ENCODE results near the gene DOK7. TPM values are rescaled to one million over a fixed set of nuclear protein-coding genes. Genes with fewer than 3 reads are reported as not detected.

Gene DOK7
- total and polyA plus RNA-seq, 12 donors, result 30.3 to 89.7 (median 39.0) TPM

DNA sequence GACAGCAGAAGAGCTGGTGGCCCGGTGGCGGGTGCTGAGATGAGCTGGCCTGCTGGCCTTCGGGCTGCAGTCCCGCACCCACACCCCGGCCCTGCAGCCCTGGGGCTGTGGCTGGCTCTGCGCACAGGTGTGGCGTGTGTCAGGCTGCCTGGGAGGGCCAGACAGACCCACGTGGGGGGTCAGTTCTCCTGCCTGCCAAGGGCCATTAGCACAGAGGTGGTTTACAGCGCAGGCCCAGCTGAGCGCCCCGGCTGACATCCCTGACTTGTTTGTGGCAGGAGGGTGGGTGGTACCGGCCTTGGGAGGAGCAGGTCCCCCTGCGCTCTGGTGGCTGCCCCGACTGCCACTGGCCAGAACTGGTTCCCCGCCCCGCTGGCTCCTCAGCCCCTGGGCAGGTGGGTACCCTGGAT lies 30.7 kb upstream of the DOK7 start:
- DNase-seq, result peak in 1 of 2 donors; percentile 8
- no peaks in the 10 kb centered on the region for H3K27me3 ChIP-seq
- ATAC-seq, result no peak
- TF ChIP-seq, protein P1, sequence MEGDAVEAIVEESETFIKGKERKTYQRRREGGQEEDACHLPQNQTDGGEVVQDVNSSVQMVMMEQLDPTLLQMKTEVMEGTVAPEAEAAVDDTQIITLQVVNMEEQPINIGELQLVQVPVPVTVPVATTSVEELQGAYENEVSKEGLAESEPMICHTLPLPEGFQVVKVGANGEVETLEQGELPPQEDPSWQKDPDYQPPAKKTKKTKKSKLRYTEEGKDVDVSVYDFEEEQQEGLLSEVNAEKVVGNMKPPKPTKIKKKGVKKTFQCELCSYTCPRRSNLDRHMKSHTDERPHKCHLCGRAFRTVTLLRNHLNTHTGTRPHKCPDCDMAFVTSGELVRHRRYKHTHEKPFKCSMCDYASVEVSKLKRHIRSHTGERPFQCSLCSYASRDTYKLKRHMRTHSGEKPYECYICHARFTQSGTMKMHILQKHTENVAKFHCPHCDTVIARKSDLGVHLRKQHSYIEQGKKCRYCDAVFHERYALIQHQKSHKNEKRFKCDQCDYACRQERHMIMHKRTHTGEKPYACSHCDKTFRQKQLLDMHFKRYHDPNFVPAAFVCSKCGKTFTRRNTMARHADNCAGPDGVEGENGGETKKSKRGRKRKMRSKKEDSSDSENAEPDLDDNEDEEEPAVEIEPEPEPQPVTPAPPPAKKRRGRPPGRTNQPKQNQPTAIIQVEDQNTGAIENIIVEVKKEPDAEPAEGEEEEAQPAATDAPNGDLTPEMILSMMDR (IDR thresholded peaks at IDR 0.05), result no peak
- no peaks in the 10 kb centered on the region for H3K9me3 ChIP-seq
- H3K4me1 ChIP-seq, result no peaks in the 10 kb centered on the region
- 93 to 94% methylated on average over 16 of the region's 16 CpGs for WGBS, 2 donors
- no peak overlapping the region for H3K4me3 ChIP-seq
- H3K36me3 ChIP-seq, result peaks cover 0 to 50% (median 14%) of the 10 kb centered on the region in 9 donors
- no peak overlapping the region for H3K27ac ChIP-seq
- intact Hi-C loops (cut with DNase I), result no loop called here

DNA sequence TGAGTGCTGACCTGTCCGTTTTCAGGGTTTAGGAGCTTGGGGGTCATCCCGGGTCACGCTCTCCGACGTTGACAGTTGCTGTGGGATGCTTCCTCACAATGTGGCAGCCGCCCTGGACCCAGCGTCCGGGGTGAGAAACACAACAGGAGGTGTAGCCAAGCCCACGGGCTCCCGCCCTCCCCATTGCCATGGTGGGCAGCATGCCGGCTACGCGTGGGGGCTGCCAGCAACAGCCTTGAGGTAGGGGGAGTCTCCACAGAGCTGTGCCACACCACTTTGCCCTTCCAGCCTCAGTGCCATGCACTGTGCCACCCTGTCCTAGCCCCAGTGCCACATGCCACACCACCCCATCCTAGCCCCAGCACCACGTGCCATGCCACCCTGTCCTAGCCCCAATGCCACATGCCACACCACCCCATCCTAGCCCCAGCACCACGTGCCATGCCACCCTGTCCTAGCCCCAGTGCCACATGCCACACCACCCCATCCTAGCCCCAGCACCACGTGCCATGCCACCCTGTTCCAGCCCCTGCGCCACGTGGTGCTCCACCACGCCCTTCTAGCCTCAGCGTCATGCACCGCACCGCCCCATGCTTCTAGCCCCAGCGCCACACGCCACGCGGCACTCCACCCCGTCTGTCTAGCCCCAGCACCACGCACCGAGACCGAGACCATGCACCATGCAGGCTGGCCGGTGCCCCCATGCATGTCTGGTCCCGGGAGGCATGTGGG lies 29.8 kb upstream of the DOK7 start:
- WGBS, 2 donors, result 94 to 96% methylated on average over 32 of the region's 32 CpGs
- Histone ChIP-seq H3K36me3 (peaks cover 0 to 40% (median 14%) of the 10 kb centered on the region in 9 donors), H3K9me3 (no peaks in the 10 kb centered on the region), H3K4me3 (no peak overlapping the region), H3K4me1 (no peaks in the 10 kb centered on the region), H3K27ac (no peak overlapping the region), H3K27me3 (no peaks in the 10 kb centered on the region)
- ATAC-seq (no peak), DNase-seq (peak in 1 of 2 donors; percentile 10)
- TF ChIP-seq, protein P1 (IDR thresholded peaks at IDR 0.05), result no peak
- intact Hi-C loops (cut with DNase I), result no loop called here

DNA sequence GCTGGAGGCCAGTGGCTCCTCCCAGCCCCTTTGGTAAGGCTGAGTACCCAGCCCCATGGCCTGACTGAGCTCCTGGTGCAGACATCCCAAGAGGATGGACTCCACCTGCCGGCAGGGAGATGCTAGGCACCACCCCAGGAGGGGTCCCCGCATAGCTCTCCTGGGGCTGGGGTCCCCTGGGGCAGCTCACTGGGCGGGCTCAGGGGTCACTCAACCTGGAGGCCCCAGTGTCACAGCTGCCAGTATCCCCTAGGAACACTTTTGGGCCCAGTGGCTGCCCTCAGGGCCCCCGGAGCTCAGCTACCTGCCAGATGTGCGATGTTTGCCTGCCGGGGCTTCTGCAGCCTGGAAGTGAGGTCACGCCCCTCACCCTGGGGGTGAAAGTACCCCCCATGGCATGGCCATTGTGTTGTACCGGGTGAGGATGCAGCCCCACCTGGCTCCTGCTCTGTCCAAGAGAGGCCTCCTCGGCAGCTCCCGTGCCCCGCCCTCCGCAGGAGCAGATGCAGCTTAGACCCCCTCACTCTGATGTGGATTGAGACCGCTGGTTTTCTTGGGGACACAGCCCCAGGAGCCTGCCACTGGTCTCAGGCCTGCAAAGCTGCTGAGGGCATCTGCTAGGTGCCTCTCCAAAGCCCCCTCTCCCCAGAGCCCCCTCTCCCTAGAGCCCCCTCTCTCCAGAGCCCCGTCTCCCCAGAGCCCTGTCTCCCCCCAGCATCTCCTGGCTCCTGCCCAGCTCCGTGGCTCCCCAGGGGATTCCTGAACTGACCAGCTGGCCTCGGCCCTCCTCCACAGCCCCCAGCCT lies 28.0 kb upstream of the DOK7 start:
- DNase-seq (peak in 1 of 2 donors; percentile 15), ATAC-seq (no peak)
- no peak overlapping the region for H3K27ac ChIP-seq
- no peaks in the 10 kb centered on the region for H3K9me3 ChIP-seq
- intact Hi-C loops (cut with DNase I), result no loop called here
- WGBS, 2 donors, result 76 to 78% methylated on average over 16 of the region's 16 CpGs
- no peaks in the 10 kb centered on the region for H3K4me1 ChIP-seq
- peaks cover 0 to 23% (median 0%) of the 10 kb centered on the region in 9 donors for H3K36me3 ChIP-seq
- H3K4me3 ChIP-seq, result no peak overlapping the region
- TF ChIP-seq, protein P1 (IDR thresholded peaks at IDR 0.05), result no peak
- H3K27me3 ChIP-seq, result no peaks in the 10 kb centered on the region

DNA sequence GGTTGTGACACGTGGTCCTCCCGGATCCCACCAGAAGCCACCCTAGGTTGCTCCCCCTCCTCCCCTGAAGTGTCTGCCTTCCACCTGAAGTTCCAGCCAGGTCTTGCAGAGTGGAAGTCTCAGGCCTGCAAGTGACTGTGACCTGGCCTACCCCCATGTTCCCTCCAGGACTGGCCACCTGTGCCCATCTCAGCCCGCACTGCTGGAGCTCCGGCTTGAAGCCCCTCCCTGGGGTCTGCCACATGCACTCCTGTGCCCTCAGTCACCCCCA lies 27.5 kb upstream of the DOK7 start:
- Histone ChIP-seq H3K27ac (no peak overlapping the region), H3K36me3 (peaks cover 0 to 17% (median 0%) of the 10 kb centered on the region in 9 donors), H3K4me1 (no peaks in the 10 kb centered on the region), H3K4me3 (no peak overlapping the region), H3K27me3 (no peaks in the 10 kb centered on the region), H3K9me3 (no peaks in the 10 kb centered on the region)
- WGBS, 2 donors, result 74 to 83% methylated on average over 4 of the region's 4 CpGs
- no peak for ATAC-seq
- no peak for DNase-seq
- TF ChIP-seq, protein P1 (IDR thresholded peaks at IDR 0.05), result no peak
- intact Hi-C loops (cut with DNase I), result no loop called here

Data from heart right ventricle (tissue), 16 donors.